ENCODE measurements around the gene CDK11B. TPM values are rescaled to one million over a fixed set of nuclear protein-coding genes. Genes with fewer than 3 reads are reported as not detected.
A peak's percentile ranks its signal among the peaks of the same experiment; 100 is the strongest.

The CDK11B gene
- total RNA-seq, 1 donor from 2014 or later: 23.4 TPM

DNA sequence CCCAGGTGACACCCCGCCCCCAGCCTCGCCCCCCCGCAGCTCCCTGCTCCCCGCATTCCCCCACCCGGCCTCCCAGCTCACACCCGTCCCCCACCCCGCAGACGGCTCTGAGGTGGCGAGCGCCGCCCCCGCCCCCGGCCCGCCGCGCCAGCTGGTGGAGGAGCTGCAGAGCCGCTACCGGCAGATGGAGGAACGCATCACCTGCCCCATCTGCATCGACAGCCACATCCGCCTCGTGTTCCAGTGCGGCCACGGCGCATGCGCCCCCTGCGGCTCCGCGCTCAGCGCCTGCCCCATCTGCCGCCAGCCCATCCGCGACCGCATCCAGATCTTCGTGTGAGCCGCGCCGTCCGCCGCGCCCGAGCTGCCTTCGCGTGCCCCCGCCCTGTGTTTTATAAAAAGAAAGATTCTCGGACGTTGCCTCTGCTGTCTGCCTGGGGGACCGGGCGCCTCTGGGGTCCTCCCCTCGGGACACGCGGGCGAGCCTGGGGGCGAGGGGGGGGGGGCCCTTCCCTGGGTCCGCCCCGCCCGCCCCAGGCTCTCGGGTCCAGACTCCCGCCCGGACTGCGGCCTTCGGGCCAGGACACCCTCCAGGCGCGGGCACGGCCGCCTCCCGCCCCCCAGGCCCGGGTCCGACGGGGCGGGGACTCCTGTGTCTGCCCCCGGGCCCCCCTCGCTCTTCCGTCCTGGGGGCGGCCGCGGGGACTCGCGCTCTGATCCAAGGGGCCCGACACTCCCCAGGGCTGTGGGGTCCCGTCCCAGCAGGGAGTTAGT lies 28.4 kb downstream of the CDK11B start:
- peak overlapping the region; percentile 11 for H3K4me2 ChIP-seq (ENCODE audit: low read length)

GRCh38 chr1:1629430-1630190 lies 29.2 kb downstream of the CDK11B start:
- no peak for TF ChIP-seq EZH2 (IDR thresholded peaks at IDR 0.05; ENCODE audit: insufficient read depth, low read length)
- no peak for TF ChIP-seq CTCF (IDR thresholded peaks at IDR 0.05; ENCODE audit: insufficient read depth, low read depth, low read length)
- no peaks in the 10 kb centered on the region for H3K36me3 ChIP-seq (ENCODE audit: insufficient read depth, low read length)
- H4K20me1 ChIP-seq (ENCODE audit: insufficient read depth, low read length): peaks cover 1% of the 10 kb centered on the region
- no peak overlapping the region for H3K27ac Mint-ChIP-seq (ENCODE audit: unreplicated experiment)
- H3K4me3 Mint-ChIP-seq (ENCODE audit: unreplicated experiment): no peak overlapping the region
- H3K27ac ChIP-seq (ENCODE audit: low read depth, low read length): no peak overlapping the region
- no peak for FAIRE-seq
- H3K4me2 ChIP-seq (ENCODE audit: low read length): no peak overlapping the region
- H3K27me3 ChIP-seq (ENCODE audit: insufficient read depth, low read length): peaks cover 3% of the 10 kb centered on the region
- no peak overlapping the region for H3K4me3 ChIP-seq (ENCODE audit: insufficient read depth, low read depth, low read length)
- no peak for DNase-seq (ENCODE audit: low read depth)
- H2AFZ ChIP-seq (ENCODE audit: low read depth, low read length): no peak overlapping the region
- H3K36me3 Mint-ChIP-seq (ENCODE audit: low read depth, unreplicated experiment): no peaks in the 10 kb centered on the region
- no peaks in the 10 kb centered on the region for H3K79me2 ChIP-seq (ENCODE audit: insufficient read depth, low read length)
- H3K9me3 Mint-ChIP-seq (ENCODE audit: unreplicated experiment): no peaks in the 10 kb centered on the region
- no peaks in the 10 kb centered on the region for H3K9me3 ChIP-seq (ENCODE audit: insufficient read depth, low read depth, low read length)
- no peaks in the 10 kb centered on the region for H3K4me1 Mint-ChIP-seq (ENCODE audit: low read depth, unreplicated experiment)
- H3K27me3 Mint-ChIP-seq (ENCODE audit: low read depth, unreplicated experiment): no peaks in the 10 kb centered on the region
- H3K4me1 ChIP-seq (ENCODE audit: insufficient read depth, low read length): no peaks in the 10 kb centered on the region
- H3K9ac ChIP-seq (ENCODE audit: low read length): no peak overlapping the region

More for the DNA sequence above, 28.4 kb downstream of the CDK11B start:
- Histone ChIP-seq H3K4me3 (ENCODE audit: insufficient read depth, low read depth, low read length) (no peak overlapping the region), H2AFZ (ENCODE audit: low read depth, low read length) (no peak overlapping the region), H3K4me1 (ENCODE audit: insufficient read depth, low read length) (no peaks in the 10 kb centered on the region), H3K9ac (ENCODE audit: low read length) (no peak overlapping the region), H3K27ac (ENCODE audit: low read depth, low read length) (no peak overlapping the region), H3K79me2 (ENCODE audit: insufficient read depth, low read length) (no peaks in the 10 kb centered on the region), H3K27me3 (ENCODE audit: insufficient read depth, low read length) (peaks cover 3% of the 10 kb centered on the region), H3K9me3 (ENCODE audit: insufficient read depth, low read depth, low read length) (no peaks in the 10 kb centered on the region), H3K36me3 (ENCODE audit: insufficient read depth, low read length) (no peaks in the 10 kb centered on the region), H4K20me1 (ENCODE audit: insufficient read depth, low read length) (no peaks in the 10 kb centered on the region)
- DNase-seq (ENCODE audit: low read depth): peak; percentile 38
- TF ChIP-seq CTCF (IDR thresholded peaks at IDR 0.05; ENCODE audit: insufficient read depth, low read depth, low read length) (no peak), EZH2 (IDR thresholded peaks at IDR 0.05; ENCODE audit: insufficient read depth, low read length) (peak; percentile 59)
- H3K27ac Mint-ChIP-seq (ENCODE audit: unreplicated experiment): no peak overlapping the region
- no peaks in the 10 kb centered on the region for H3K27me3 Mint-ChIP-seq (ENCODE audit: low read depth, unreplicated experiment)
- no peak overlapping the region for H3K4me3 Mint-ChIP-seq (ENCODE audit: unreplicated experiment)
- no peaks in the 10 kb centered on the region for H3K9me3 Mint-ChIP-seq (ENCODE audit: unreplicated experiment)
- no peak for FAIRE-seq
- no peaks in the 10 kb centered on the region for H3K4me1 Mint-ChIP-seq (ENCODE audit: low read depth, unreplicated experiment)
- H3K36me3 Mint-ChIP-seq (ENCODE audit: low read depth, unreplicated experiment): no peaks in the 10 kb centered on the region
